GM12878 (cell line): ENCODE results near the gene LRSAM1. TPM values are rescaled to one million over a fixed set of nuclear protein-coding genes. Genes with fewer than 3 reads are reported as not detected.

Source experiments
- ATAC-seq: fragments of 200-7000 bp; cut with Tn5 transposase; 3 replicates; pipeline ENCODE4 v1.9.1; 2020; ENCODE audit warnings: mild to moderate bottlenecking, moderate library complexity
- BruUV-seq: library from RNA; stranded (reverse); fragments of 400-500 nt; replicated peaks from 2 replicates; lab custom pipeline; 2021; lab: Mats Ljungman, UMichigan
- CTCF ChIA-PET: fragments of 300-600 bp; sonication (Branson Sonifier 250); formaldehyde crosslinking; extraction: SDS; loops from one replicate; lab custom pipeline; 2021; ENCODE audit warnings: inconsistent platforms; lab: Yijun Ruan, JAX
- POLR2A ChIA-PET: fragments of 350-600 bp; formaldehyde crosslinking; extraction: SDS; loops from one replicate; lab custom pipeline; 2021; ENCODE audit warnings: inconsistent platforms; lab: Charles Lee
- RAD21 ChIA-PET: fragments of 300-600 bp; sonication (Branson Sonifier 250); formaldehyde crosslinking; loops from one replicate; lab custom pipeline; 2023; ENCODE audit warnings: antibody characterized with exemption; ENCODE audit not compliant: unreplicated experiment; lab: Charles Lee
- SMC1A ChIA-PET: fragments of 300-600 bp; sonication (Branson Sonifier 250); formaldehyde crosslinking; loops from one replicate; lab custom pipeline; 2023; ENCODE audit not compliant: unreplicated experiment, uncharacterized antibody; lab: Charles Lee
- DNase-seq: peaks from one replicate; pipeline ENCODE4 v3.0.0-alpha.2; 2011; ENCODE audit warnings: low read depth, low spot score
- FAIRE-seq: peaks from 3 replicates; lab custom pipeline; 2011; peaks lifted over from hg19 to GRCh38; lab: Jason Lieb, UNC
- H2AFZ ChIP-seq: 2 replicates; pipeline ENCODE4 v1.6.0; 2011; ENCODE audit warnings: low read depth, low read length, control low read depth; ENCODE audit not compliant: control insufficient read depth
- H3K27ac ChIP-seq: 2 replicates; pipeline ENCODE4 v1.5.1; 2011; ENCODE audit warnings: control low read depth; ENCODE audit not compliant: control insufficient read depth, insufficient read depth
- H3K27me3 ChIP-seq, 2 experiments: replicated peaks in 1 of 2; 2 replicates each; pipeline versions ENCODE4 v1.6.0 to v1.6.1; 2011; ENCODE audit warnings: low read length in 1 of 2; ENCODE audit not compliant: control insufficient read depth in 2 of 2, insufficient read depth in 2 of 2
- H3K36me3 ChIP-seq, 2 experiments: 2 replicates each; pipeline ENCODE4 v1.5.1; 2011; ENCODE audit warnings: low read length in 1 of 2; ENCODE audit not compliant: control insufficient read depth in 2 of 2, insufficient read depth in 2 of 2
- H3K4me1 ChIP-seq: 2 replicates; pipeline ENCODE4 v1.6.1; 2011; ENCODE audit warnings: mild to moderate bottlenecking, low read length, moderate library complexity, mixed read lengths; ENCODE audit not compliant: control insufficient read depth, insufficient read depth
- H3K4me2 ChIP-seq: 2 replicates; pipeline ENCODE4 v1.6.0; 2011; ENCODE audit warnings: control low read depth; ENCODE audit not compliant: control insufficient read depth, insufficient read depth
- H3K4me3 ChIP-seq: fragments of 200-600 bp; sonication (generic); 2 replicates; pipeline ENCODE4 v1.5.1; 2016
- H3K79me2 ChIP-seq: 2 replicates; pipeline ENCODE4 v1.6.0; 2011; ENCODE audit warnings: low read length; ENCODE audit not compliant: control insufficient read depth, insufficient read depth
- H3K9ac ChIP-seq: 2 replicates; pipeline ENCODE4 v1.8.0; 2011; ENCODE audit warnings: low read length, control low read depth, mixed read lengths; ENCODE audit not compliant: control insufficient read depth, insufficient read depth
- H3K9me3 ChIP-seq: replicated peaks from 3 replicates; pipeline ENCODE4 v1.5.1; 2011; ENCODE audit warnings: mild to moderate bottlenecking, low read length; ENCODE audit not compliant: control insufficient read depth, insufficient read depth
- H4K20me1 ChIP-seq: 2 replicates; pipeline ENCODE4 v1.6.0; 2011; ENCODE audit not compliant: control insufficient read depth, insufficient read depth
- BCL11A ChIP-seq: IDR thresholded peaks from 2 replicates; pipeline ENCODE4 v1.6.1; 2011; ENCODE audit warnings: low read depth, low read length
- CBFB ChIP-seq: IDR thresholded peaks from 2 replicates; pipeline ENCODE4 v1.6.1; 2016; ENCODE audit warnings: antibody characterized with exemption, low read depth
- HDAC6 ChIP-seq: fragments of 200-600 bp; sonication (generic); IDR thresholded peaks from one replicate; pipeline ENCODE4 v1.8.0; 2017; ENCODE audit warnings: antibody characterized with exemption; ENCODE audit not compliant: unreplicated experiment
- IKZF1 ChIP-seq: fragments of 450-650 bp; conservative IDR thresholded peaks from 2 replicates; pipeline ENCODE4 v1.6.1; 2017; ENCODE audit warnings: antibody characterized with exemption, mild to moderate bottlenecking
- JUNB ChIP-seq: IDR thresholded peaks from 2 replicates; pipeline ENCODE4 v1.6.1; 2016; ENCODE audit warnings: antibody characterized with exemption, mild to moderate bottlenecking
- NR2F1 ChIP-seq: fragments of 450-650 bp; conservative IDR thresholded peaks from 2 replicates; pipeline ENCODE4 v1.6.1; 2017; ENCODE audit warnings: mild to moderate bottlenecking
- POLR2AphosphoS5 ChIP-seq: IDR thresholded peaks from 2 replicates; pipeline ENCODE4 v1.6.1; 2011; ENCODE audit warnings: mild to moderate bottlenecking, low read length, inconsistent platforms
- ZBED1 ChIP-seq: IDR thresholded peaks from 2 replicates; pipeline ENCODE4 v1.6.1; 2016; ENCODE audit warnings: borderline replicate concordance
- ZSCAN29 ChIP-seq: fragments of 450-650 bp; IDR thresholded peaks from 2 replicates; pipeline ENCODE4 v1.6.1; 2017; ENCODE audit warnings: mild to moderate bottlenecking, moderate library complexity
- WGBS: methylation state at CpG from one replicate; pipeline ENCODE4 v1.1.6; 2016; ENCODE audit warnings: low lambda C conversion rate; ENCODE audit not compliant: insufficient replicate concordance, insufficient coverage; ENCODE audit errors: missing lambda C conversion rate; 5-methylcytosine and 5-hydroxymethylcytosine counted together
- in situ Hi-C: fragments of 300-500 bp; cut with MboI; formaldehyde crosslinking; loops from 9 replicates; pipeline ENCODE4 v1.14.3; 2018; ENCODE audit warnings: mixed read lengths
- intact Hi-C: fragments of 100-400 bp; cut with micrococcal nuclease; formaldehyde crosslinking; loops from one replicate; pipeline ENCODE4 v1.14.2; 2022; ENCODE audit not compliant: unreplicated experiment
- polyA plus RNA-seq, 11 experiments: library from polyadenylated mRNA; depleted of rRNA in 4 of 11; unstranded in 6 of 11; stranded (reverse) in 5 of 11; fragments of >200 nt; fragmentation: Nextera tagmentation in 4 of 11; fragmentation: Illumina TruSeq in 1 of 11; extraction: Ambion mirVana in 4 of 11; extraction: Trizol in 1 of 11; gene quantifications; 1 replicate in 1 of 11; 2 replicates in 10 of 11; pipeline versions ENCODE4 v1.2.1 to v1.2.3, GENCODE V29; 2011 to 2016; ENCODE audit warnings: inconsistent platforms in 2 of 11, missing spikeins in 2 of 11, low read depth in 1 of 11
- total RNA-seq, 4 experiments: library from RNA; depleted of rRNA in 3 of 4; stranded (reverse); fragments of >200 nt in 3 of 4; fragmentation: Illumina TruSeq in 1 of 4; extraction: Trizol in 1 of 4; gene quantifications; 2 replicates each; pipeline versions ENCODE4 v1.2.1 to v1.2.3, GENCODE V29; 2013 to 2021
- TF ChIP-seq, protein P1 (sequence below): fragments of 450-650 bp; IDR thresholded peaks from 2 replicates; pipeline ENCODE4 v1.6.1; 2017; ENCODE audit warnings: borderline replicate concordance
- TF ChIP-seq, protein P2 (sequence below): fragments of 450-650 bp; IDR thresholded peaks from 2 replicates; pipeline ENCODE4 v1.6.1; 2017; ENCODE audit warnings: mild to moderate bottlenecking
- TF ChIP-seq, protein P3 (sequence below): fragments of 450-650 bp; IDR thresholded peaks from 2 replicates; pipeline ENCODE4 v1.6.1; 2014; ENCODE audit warnings: mild to moderate bottlenecking
- TF ChIP-seq, protein P4 (sequence below): IDR thresholded peaks from 2 replicates; pipeline ENCODE4 v1.6.1; 2011; ENCODE audit warnings: borderline replicate concordance, low read depth, mild to moderate bottlenecking, moderate library complexity, low read length; ENCODE audit not compliant: insufficient read depth, poor library complexity, severe bottlenecking

Gene LRSAM1
- total and polyA plus RNA-seq, 10 of the 15 experiments (the other 5 are each of a cell fraction or from before 2014, with no cell fraction given), result 0.14 to 23.4 (median 11.7) TPM

DNA sequence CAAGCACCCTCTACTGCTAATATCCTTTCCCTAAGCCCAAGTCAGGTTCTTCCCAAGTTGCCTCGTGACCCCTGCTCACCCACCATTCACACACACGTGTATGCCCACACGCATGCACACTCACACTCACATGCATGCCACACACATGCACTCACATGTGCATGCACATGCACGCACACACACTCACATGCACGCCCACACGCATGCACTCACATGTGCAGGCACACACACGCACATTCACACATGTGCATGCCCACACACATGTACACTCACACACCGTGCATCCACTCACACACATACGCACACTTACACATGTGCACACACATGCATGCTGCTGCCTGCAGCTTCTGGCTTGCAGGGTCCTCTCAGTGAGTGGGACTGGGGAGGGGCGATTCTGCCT, 97.9 kb downstream of the LRSAM1 start:
- TF ChIP-seq NR2F1 (no peak), BCL11A (no peak), ZSCAN29 (no peak), HDAC6 (no peak), POLR2AphosphoS5 (no peak), CBFB (no peak), IKZF1 (no peak), ZBED1 (no peak), JUNB (no peak)
- TF ChIP-seq, protein P1, sequence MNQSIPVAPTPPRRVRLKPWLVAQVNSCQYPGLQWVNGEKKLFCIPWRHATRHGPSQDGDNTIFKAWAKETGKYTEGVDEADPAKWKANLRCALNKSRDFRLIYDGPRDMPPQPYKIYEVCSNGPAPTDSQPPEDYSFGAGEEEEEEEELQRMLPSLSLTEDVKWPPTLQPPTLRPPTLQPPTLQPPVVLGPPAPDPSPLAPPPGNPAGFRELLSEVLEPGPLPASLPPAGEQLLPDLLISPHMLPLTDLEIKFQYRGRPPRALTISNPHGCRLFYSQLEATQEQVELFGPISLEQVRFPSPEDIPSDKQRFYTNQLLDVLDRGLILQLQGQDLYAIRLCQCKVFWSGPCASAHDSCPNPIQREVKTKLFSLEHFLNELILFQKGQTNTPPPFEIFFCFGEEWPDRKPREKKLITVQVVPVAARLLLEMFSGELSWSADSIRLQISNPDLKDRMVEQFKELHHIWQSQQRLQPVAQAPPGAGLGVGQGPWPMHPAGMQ, result no peak
- TF ChIP-seq, protein P2, sequence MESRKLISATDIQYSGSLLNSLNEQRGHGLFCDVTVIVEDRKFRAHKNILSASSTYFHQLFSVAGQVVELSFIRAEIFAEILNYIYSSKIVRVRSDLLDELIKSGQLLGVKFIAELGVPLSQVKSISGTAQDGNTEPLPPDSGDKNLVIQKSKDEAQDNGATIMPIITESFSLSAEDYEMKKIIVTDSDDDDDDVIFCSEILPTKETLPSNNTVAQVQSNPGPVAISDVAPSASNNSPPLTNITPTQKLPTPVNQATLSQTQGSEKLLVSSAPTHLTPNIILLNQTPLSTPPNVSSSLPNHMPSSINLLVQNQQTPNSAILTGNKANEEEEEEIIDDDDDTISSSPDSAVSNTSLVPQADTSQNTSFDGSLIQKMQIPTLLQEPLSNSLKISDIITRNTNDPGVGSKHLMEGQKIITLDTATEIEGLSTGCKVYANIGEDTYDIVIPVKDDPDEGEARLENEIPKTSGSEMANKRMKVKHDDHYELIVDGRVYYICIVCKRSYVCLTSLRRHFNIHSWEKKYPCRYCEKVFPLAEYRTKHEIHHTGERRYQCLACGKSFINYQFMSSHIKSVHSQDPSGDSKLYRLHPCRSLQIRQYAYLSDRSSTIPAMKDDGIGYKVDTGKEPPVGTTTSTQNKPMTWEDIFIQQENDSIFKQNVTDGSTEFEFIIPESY, result no peak
- TF ChIP-seq, protein P3, sequence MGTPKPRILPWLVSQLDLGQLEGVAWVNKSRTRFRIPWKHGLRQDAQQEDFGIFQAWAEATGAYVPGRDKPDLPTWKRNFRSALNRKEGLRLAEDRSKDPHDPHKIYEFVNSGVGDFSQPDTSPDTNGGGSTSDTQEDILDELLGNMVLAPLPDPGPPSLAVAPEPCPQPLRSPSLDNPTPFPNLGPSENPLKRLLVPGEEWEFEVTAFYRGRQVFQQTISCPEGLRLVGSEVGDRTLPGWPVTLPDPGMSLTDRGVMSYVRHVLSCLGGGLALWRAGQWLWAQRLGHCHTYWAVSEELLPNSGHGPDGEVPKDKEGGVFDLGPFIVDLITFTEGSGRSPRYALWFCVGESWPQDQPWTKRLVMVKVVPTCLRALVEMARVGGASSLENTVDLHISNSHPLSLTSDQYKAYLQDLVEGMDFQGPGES, result no peak
- TF ChIP-seq, protein P4, sequence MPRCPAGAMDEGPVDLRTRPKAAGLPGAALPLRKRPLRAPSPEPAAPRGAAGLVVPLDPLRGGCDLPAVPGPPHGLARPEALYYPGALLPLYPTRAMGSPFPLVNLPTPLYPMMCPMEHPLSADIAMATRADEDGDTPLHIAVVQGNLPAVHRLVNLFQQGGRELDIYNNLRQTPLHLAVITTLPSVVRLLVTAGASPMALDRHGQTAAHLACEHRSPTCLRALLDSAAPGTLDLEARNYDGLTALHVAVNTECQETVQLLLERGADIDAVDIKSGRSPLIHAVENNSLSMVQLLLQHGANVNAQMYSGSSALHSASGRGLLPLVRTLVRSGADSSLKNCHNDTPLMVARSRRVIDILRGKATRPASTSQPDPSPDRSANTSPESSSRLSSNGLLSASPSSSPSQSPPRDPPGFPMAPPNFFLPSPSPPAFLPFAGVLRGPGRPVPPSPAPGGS, result no peak
- Histone ChIP-seq H3K4me2 (no peak overlapping the region), H3K27ac (no peak overlapping the region), H3K4me1 (no peaks in the 10 kb centered on the region), H3K4me3 (no peak overlapping the region), H3K9ac (no peak overlapping the region), H3K79me2 (no peaks in the 10 kb centered on the region), H3K36me3 (no peaks in the 10 kb centered on the region), H3K27me3 (no peaks in the 10 kb centered on the region; a peak in 1 of 4 replicates), H4K20me1 (no peaks in the 10 kb centered on the region), H3K9me3 (no peaks in the 10 kb centered on the region), H2AFZ (no peak overlapping the region)
- SMC1A ChIA-PET, result no interaction called here
- FAIRE-seq (no peak), DNase-seq (no peak), ATAC-seq (no peak)
- WGBS, result 30% methylated on average over 10 of the region's 10 CpGs
- POLR2A ChIA-PET, result no interaction called here
- CTCF ChIA-PET, result no interaction called here
- in situ Hi-C loops (no loop called here), intact Hi-C loops (no loop called here)
- BruUV-seq, result no TSS peak
- RAD21 ChIA-PET, result no interaction called here
